Tibial nerve (tissue), 4 donors: ENCODE results near the gene ATP8B1. TPM values are rescaled to one million over a fixed set of nuclear protein-coding genes. Genes with fewer than 3 reads are reported as not detected.
"Not testable (repeated sequence)": the region's sequence is repeated elsewhere in the genome, so short reads cannot be mapped to it uniquely, and the experiment has no call there.

Experiments
- DNase-seq, 2 donors: peaks; one replicate each; pipeline ENCODE4 v3.0.0-alpha.2; 2019; ENCODE audit warnings: low spot score in 2 of 2
- H3K27ac ChIP-seq, 4 donors: fragments of 200-600 bp; sonication (generic) in 3 of 4; one replicate each; pipeline ENCODE4 v1.5.1; 2017 to 2019; ENCODE audit warnings: mild to moderate bottlenecking in 1 of 4
- H3K27me3 ChIP-seq, 2 donors: fragments of 200-600 bp; sonication (generic) in 1 of 2; one replicate each; pipeline versions ENCODE4 v1.5.1 to v1.6.0; 2017 to 2019
- H3K36me3 ChIP-seq, 3 donors: fragments of 200-600 bp; sonication (generic); one replicate each; pipeline ENCODE4 v1.5.1; 2018 to 2019
- H3K4me1 ChIP-seq, 4 donors: fragments of 200-600 bp; sonication (generic) in 3 of 4; one replicate each; pipeline ENCODE4 v1.5.1; 2017 to 2019
- H3K4me3 ChIP-seq, 4 donors: fragments of 200-600 bp; sonication (generic) in 3 of 4; one replicate each; pipeline ENCODE4 v1.5.1; 2017 to 2019; ENCODE audit warnings: mild to moderate bottlenecking in 1 of 4, moderate library complexity in 1 of 4
- H3K9me3 ChIP-seq, 4 donors: fragments of 200-600 bp; sonication (generic) in 3 of 4; one replicate each; pipeline ENCODE4 v1.5.1; 2017 to 2019
- EP300 ChIP-seq, 2 donors: sonication (generic); formaldehyde crosslinking; IDR thresholded peaks; one replicate each; pipeline ENCODE4 v1.6.1; 2017; ENCODE audit warnings: antibody characterized with exemption in 2 of 2, mild to moderate bottlenecking in 1 of 2
- POLR2A ChIP-seq, 2 donors: fragments of 450-650 bp; IDR thresholded peaks; one replicate each; pipeline ENCODE4 v1.6.1; 2017; ENCODE audit warnings: antibody characterized with exemption in 2 of 2, mild to moderate bottlenecking in 2 of 2, moderate library complexity in 2 of 2
- WGBS, 2 donors: methylation state at CpG; one replicate each; pipeline ENCODE4 v1.1.5; 2018; 5-methylcytosine and 5-hydroxymethylcytosine counted together
- total RNA-seq, 4 donors: library from RNA; depleted of rRNA; stranded (reverse); fragments of >200 nt; gene quantifications; one replicate each; pipeline ENCODE4 v1.1.0, GENCODE V29; 2016
- TF ChIP-seq, protein P1 (sequence below), 5 experiments: fragments of 200-600 bp in 3 of 5; fragments of 450-650 bp in 2 of 5; sonication (generic) in 3 of 5; IDR thresholded peaks; one replicate each; pipeline ENCODE4 v1.5.1; 2016 to 2019; ENCODE audit warnings: antibody characterized with exemption in 5 of 5, mild to moderate bottlenecking in 3 of 5, moderate library complexity in 2 of 5

ATP8B1 gene
- total RNA-seq = 10 to 100 TPM in 3 of 4 donors, 1 to 10 TPM in 1; 8.0 to 25.8 (median 12.4) TPM

DNA sequence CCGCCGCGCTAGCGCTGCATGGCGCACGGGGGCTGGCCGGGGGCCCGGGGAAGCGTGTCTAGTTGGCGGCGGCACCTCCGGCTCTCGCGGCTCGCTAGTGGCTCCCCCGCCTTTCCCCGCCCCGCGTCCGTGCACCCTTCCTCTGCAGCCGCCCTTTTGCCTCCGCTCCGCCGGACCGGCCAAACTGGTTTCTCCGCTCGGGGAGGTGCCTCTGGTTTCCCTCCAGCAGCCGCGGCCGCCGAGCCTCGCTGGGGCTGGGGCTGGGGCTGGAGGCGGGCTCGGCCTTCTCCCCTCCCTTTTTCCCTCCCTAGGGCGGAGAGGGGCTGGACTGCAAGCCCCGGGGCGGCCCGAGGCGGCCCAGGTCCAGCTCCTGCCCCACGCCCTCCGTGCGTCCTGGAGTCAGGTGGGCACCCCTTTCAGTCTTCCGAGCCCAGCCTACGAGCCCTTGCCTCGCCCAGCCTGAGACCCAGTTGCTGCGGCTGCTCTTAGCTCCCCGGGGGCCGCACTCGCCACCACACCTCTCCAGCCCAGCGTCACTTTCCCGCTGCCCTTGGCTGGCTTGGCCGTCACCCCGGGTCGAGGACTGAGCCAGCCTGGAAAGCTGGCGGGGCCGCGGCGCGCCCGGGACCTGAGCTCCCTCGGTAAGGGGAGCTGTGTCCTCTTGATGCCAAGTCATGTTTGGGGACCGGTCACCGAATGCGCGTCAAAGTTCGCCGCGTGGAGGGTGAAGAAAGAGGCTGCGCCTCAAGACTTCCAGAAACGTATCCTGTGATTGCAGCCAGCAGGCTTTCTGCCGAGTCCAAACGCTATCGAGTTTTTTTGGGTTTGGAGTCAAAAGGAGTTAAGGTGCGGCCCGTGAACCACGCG lies at the start of gene ATP8B1:
Gene ATP8B1, minus strand, starts transcription at position 213 of the 867 bp plus-strand sequence. CDS start 71,508 bp downstream, outside the sequence.
- WGBS, 2 donors = 2 to 3% methylated on average over 35 to 75 of the region's 77 CpGs
- TF ChIP-seq EP300 (IDR thresholded peaks at IDR 0.05) = peak in 1 of 2 donors; percentile 49
- no peak for TF ChIP-seq POLR2A (IDR thresholded peaks at IDR 0.05)
- TF ChIP-seq, protein P1, sequence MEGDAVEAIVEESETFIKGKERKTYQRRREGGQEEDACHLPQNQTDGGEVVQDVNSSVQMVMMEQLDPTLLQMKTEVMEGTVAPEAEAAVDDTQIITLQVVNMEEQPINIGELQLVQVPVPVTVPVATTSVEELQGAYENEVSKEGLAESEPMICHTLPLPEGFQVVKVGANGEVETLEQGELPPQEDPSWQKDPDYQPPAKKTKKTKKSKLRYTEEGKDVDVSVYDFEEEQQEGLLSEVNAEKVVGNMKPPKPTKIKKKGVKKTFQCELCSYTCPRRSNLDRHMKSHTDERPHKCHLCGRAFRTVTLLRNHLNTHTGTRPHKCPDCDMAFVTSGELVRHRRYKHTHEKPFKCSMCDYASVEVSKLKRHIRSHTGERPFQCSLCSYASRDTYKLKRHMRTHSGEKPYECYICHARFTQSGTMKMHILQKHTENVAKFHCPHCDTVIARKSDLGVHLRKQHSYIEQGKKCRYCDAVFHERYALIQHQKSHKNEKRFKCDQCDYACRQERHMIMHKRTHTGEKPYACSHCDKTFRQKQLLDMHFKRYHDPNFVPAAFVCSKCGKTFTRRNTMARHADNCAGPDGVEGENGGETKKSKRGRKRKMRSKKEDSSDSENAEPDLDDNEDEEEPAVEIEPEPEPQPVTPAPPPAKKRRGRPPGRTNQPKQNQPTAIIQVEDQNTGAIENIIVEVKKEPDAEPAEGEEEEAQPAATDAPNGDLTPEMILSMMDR (IDR thresholded peaks at IDR 0.05) = peak in 1 of 5 experiments; percentile 14
- peak within 1 kb of the TSS; percentile 23 to 73 (median 70) for H3K27ac ChIP-seq
- no peaks in the 10 kb centered on the region for H3K9me3 ChIP-seq
- DNase-seq = no peak
- peak within 1 kb of the TSS; percentile 43 to 61 (median 52) for H3K4me3 ChIP-seq
- H3K36me3 ChIP-seq = no peaks in the 10 kb centered on the region
- H3K4me1 ChIP-seq = peaks cover 0 to 43% (median 16%) of the 10 kb centered on the region in 4 donors
- peaks cover 0 to 36% of the 10 kb centered on the region in 2 donors for H3K27me3 ChIP-seq

DNA sequence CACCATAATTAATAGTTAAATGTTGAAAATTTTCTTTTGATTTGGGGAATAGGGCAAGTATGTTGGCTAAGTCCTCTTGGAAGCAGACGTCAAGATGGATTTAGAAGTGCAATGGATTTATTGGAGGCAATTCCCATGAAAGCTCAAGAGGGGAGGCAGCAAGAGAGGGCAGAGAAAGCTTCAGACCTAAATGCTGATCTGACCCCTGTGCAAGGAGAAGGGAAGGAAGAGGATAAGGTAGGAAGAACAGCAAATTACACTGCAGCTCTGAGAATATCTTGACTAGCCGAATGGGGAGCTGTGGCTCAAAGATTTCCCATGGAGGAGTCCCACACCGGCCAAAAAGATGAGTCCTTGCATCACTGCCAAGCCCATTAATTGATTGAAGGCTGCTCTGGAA lies 46.9 kb upstream of the ATP8B1 start:
- TF ChIP-seq, protein P1 (IDR thresholded peaks at IDR 0.05) = no peak
- TF ChIP-seq EP300 (IDR thresholded peaks at IDR 0.05) (no peak), POLR2A (IDR thresholded peaks at IDR 0.05) (no peak)
- no peak for DNase-seq
- H3K4me3 ChIP-seq = no peak overlapping the region
- no peaks in the 10 kb centered on the region for H3K36me3 ChIP-seq
- no peaks in the 10 kb centered on the region for H3K27me3 ChIP-seq
- H3K4me1 ChIP-seq = no peaks in the 10 kb centered on the region
- 67 to 72% methylated on average over 3 of the region's 3 CpGs for WGBS, 2 donors
- no peak overlapping the region for H3K27ac ChIP-seq
- H3K9me3 ChIP-seq = peaks cover 0 to 7% (median 0%) of the 10 kb centered on the region in 4 donors

DNA sequence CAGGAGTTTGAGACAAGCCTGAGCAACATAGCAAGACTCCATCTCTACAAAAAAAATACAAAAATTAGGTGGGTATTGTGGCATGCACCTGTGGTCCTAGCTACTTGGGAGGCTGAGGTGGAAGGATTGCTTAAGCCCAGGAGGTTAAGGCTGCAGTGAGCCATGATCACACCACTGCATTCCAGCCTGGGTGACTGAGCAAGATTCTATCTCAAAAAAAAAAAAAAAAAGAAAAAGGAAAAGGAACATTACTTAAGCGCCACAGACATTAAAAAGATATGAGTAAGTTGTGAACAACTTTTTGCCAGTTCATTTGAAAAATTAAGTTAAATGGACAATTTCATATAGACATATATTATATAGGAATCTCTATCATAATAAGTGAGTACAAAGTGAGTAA lies 45.3 kb upstream of the ATP8B1 start:
- H3K36me3 ChIP-seq, H3K4me3 ChIP-seq, H3K9me3 ChIP-seq, H3K4me1 ChIP-seq, H3K27ac ChIP-seq, H3K27me3 ChIP-seq, DNase-seq: not testable (repeated sequence)
- 100% methylated on average over 1 of the region's 1 CpG for WGBS, 2 donors

DNA sequence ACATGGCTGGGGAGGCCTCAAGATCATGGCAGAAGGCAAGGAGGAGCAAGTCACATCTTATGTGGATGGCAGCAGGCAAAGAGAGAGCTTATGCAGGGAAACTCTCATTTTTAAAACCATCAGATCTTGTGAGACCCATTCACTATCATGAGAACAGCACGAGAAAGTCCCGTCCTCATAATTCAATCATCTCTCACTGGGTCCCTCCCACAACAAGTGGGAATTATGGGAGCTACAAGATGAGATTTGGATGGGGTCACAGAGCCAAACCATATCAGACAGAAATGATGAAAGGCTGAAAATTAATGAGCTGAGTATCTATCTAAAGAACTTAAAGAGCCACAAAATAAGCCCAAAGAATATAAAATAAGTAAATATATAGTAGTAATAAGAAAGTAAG lies 44.3 kb upstream of the ATP8B1 start:
- not testable (repeated sequence) for H3K36me3 ChIP-seq, H3K27me3 ChIP-seq, H3K4me1 ChIP-seq, H3K27ac ChIP-seq, H3K9me3 ChIP-seq, H3K4me3 ChIP-seq, DNase-seq
- 88 to 91% methylated on average over 2 of the region's 2 CpGs for WGBS, 2 donors

DNA sequence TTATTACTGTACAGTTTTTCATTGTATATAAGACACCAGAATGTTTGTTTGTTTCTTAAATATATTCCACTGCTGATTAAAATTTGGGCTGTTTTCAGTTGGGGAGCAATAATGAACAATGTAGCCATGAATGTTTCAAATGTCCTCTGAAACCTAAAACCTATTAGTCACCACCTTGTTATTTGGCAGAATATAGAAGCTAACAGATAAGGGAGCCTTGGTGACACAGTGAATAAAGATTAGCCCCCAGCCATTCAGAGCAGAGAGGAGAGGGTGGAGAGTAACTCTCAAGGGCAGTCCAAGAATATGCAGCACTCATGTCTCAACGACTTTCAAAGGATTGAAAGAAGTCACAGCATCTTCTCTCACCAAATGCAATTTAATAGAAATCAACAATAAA lies 43.1 kb upstream of the ATP8B1 start:
- no peak overlapping the region for H3K4me3 ChIP-seq
- WGBS, 2 donors = 27 to 33% methylated on average over 1 of the region's 1 CpG
- no peak for TF ChIP-seq POLR2A (IDR thresholded peaks at IDR 0.05)
- TF ChIP-seq, protein P1 (IDR thresholded peaks at IDR 0.05) = no peak
- no peak for TF ChIP-seq EP300 (IDR thresholded peaks at IDR 0.05)
- H3K4me1 ChIP-seq = no peaks in the 10 kb centered on the region
- no peak for DNase-seq
- H3K27me3 ChIP-seq = no peaks in the 10 kb centered on the region
- H3K9me3 ChIP-seq = peaks cover 0 to 7% (median 0%) of the 10 kb centered on the region in 4 donors
- H3K27ac ChIP-seq = no peak overlapping the region
- no peaks in the 10 kb centered on the region for H3K36me3 ChIP-seq

DNA sequence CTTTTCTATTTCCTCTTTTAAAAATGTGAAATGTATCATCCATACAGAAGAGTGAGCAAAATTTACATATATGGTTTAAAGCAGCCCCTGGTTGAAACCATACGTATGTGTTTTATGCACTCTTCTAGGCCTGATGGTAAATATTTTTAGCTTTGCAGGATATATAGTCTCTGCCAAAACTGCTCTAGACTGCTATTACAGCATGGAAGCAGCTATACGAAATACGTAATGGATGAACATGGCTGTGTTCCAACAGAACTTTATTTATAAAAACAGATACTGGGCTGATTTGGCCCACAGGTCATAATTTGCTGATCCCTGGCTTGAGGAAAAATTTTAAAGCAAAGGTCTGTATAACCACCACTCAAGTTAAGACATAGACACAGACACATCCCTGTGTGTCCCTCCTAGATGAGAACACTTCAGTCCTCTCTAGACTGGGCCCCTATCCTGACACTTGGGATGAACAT lies 42.5 kb upstream of the ATP8B1 start:
- 69 to 81% methylated on average over 3 of the region's 3 CpGs for WGBS, 2 donors
- H3K9me3 ChIP-seq = peaks cover 0 to 7% (median 0%) of the 10 kb centered on the region in 4 donors
- TF ChIP-seq POLR2A (IDR thresholded peaks at IDR 0.05) (no peak), EP300 (IDR thresholded peaks at IDR 0.05) (no peak)
- TF ChIP-seq, protein P1 (IDR thresholded peaks at IDR 0.05) = no peak

More for the DNA sequence above, 42.5 kb upstream of the ATP8B1 start:
- no peak overlapping the region for H3K4me3 ChIP-seq
- no peak for DNase-seq
- H3K27ac ChIP-seq = no peak overlapping the region
- H3K4me1 ChIP-seq = no peaks in the 10 kb centered on the region
- H3K27me3 ChIP-seq = no peaks in the 10 kb centered on the region
- H3K36me3 ChIP-seq = no peaks in the 10 kb centered on the region
